Ascending aorta (tissue), 2 donors: ENCODE results near the gene QSOX2. TPM values are rescaled to one million over a fixed set of nuclear protein-coding genes. Genes with fewer than 3 reads are reported as not detected.

Experiments
- DNase-seq, 2 donors: peaks; one replicate each; pipeline ENCODE4 v3.0.0-alpha.2; 2019; ENCODE audit warnings: low spot score in 2 of 2
- H3K27ac ChIP-seq, 2 donors: fragments of 200-600 bp; sonication (generic); one replicate each; pipeline ENCODE4 v1.5.1; 2016 to 2017; ENCODE audit warnings: mild to moderate bottlenecking in 1 of 2
- H3K27me3 ChIP-seq: fragments of 200-600 bp; sonication (generic); one replicate; pipeline ENCODE4 v1.5.1; 2017
- H3K36me3 ChIP-seq, 2 donors: fragments of 200-600 bp; sonication (generic); one replicate each; pipeline ENCODE4 v1.5.1; 2016
- H3K4me1 ChIP-seq, 2 donors: fragments of 200-600 bp; sonication (generic); one replicate each; pipeline ENCODE4 v1.5.1; 2016 to 2017; ENCODE audit warnings: mild to moderate bottlenecking in 1 of 2
- H3K4me3 ChIP-seq, 2 donors: fragments of 200-600 bp; sonication (generic); one replicate each; pipeline ENCODE4 v1.5.1; 2016 to 2017; ENCODE audit warnings: mild to moderate bottlenecking in 1 of 2
- H3K9me3 ChIP-seq, 2 donors: fragments of 200-600 bp; sonication (generic); one replicate each; pipeline ENCODE4 v1.5.1; 2016
- CTCF ChIP-seq, 3 experiments: fragments of 200-600 bp in 2 of 3; fragments of 450-650 bp in 1 of 3; sonication (generic) in 2 of 3; IDR thresholded peaks; one replicate each; pipeline ENCODE4 v1.5.1; 2016 to 2019; ENCODE audit warnings: antibody characterized with exemption in 3 of 3, mild to moderate bottlenecking in 1 of 3, moderate library complexity in 1 of 3
- intact Hi-C: fragments of 100-400 bp; cut with DNase I; formaldehyde crosslinking; loops from one replicate; pipeline ENCODE4 v1.15.1; 2023
- total RNA-seq: library from RNA; depleted of rRNA; stranded (reverse); fragments of >200 nt; gene quantifications from one replicate; pipeline ENCODE4 v1.1.0, GENCODE V29; 2016

Gene QSOX2
- total RNA-seq, 1 donor from 2014 or later = 3.7 TPM

DNA sequence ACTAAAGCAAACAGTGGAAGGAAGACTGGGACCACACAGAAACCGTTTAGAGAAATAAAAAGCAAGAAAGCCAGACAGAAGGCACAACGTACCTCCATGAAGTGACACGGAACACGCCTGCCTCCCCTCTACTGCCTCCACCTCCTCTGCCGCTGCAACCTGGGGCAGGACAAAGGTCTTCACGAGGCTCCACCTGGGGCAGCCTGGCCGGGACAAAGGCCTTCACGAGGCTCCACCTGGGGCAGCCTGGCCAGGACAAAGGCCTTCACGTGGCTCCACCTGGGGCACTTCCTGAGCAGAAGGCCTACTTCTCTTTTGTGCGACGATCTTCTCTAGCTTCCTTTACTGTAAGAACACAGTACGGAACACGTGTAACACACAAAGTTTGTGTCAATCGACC lies 11.7 kb downstream of the QSOX2 start:
- intact Hi-C loops = no loop called here
- TF ChIP-seq CTCF (IDR thresholded peaks at IDR 0.05) = no peak
- no peak overlapping the region for H3K4me3 ChIP-seq
- no peaks in the 10 kb centered on the region for H3K27me3 ChIP-seq
- no peak overlapping the region for H3K27ac ChIP-seq
- H3K36me3 ChIP-seq = peaks cover 11 to 19% of the 10 kb centered on the region in 2 donors
- no peaks in the 10 kb centered on the region for H3K4me1 ChIP-seq
- no peaks in the 10 kb centered on the region for H3K9me3 ChIP-seq
- DNase-seq = no peak

DNA sequence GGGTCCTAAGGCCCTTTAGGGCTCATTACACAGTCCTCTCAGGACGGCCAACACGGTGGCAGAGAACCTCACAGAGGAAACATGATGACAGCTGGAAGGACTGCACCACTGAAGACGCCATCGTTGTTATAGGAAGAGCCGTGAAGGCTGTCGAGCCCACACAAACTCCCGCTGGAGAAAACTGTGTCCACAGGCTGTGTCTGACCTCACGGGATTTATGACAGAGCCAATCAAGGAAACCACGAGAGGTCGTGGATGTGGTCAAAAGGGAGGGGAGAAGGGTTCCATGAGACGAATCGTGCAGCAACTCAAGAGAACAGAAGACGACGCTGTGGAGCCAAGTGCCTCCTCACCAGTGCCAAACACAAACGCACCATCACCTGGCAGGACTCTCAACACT lies 12.2 kb downstream of the QSOX2 start:
- no peaks in the 10 kb centered on the region for H3K4me1 ChIP-seq
- no peak for DNase-seq
- intact Hi-C loops = no loop called here

DNA sequence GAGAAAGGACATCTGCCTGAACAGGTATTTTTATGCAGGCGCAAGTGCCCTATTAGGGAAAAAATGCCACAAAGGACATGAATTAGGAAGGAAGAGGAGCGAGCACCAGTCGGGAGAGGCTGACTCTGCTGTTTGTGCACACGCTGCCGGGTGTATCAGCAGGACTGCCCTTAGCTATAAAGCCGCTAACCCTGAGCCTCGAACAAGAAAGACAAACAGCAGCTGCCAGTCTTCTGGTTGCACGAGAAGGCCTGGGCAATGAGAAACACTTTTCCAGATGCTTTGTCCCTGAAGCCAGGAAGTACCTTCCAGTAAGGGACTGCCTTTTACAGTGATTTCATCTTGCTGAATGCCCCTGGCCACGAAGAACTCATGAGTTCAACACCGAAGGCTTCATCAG lies 12.6 kb downstream of the QSOX2 start:
- Histone ChIP-seq H3K9me3 (no peaks in the 10 kb centered on the region), H3K4me1 (no peaks in the 10 kb centered on the region), H3K27ac (no peak overlapping the region), H3K4me3 (no peak overlapping the region), H3K27me3 (no peaks in the 10 kb centered on the region), H3K36me3 (peaks cover 11 to 19% of the 10 kb centered on the region in 2 donors)
- no peak for TF ChIP-seq CTCF (IDR thresholded peaks at IDR 0.05)
- intact Hi-C loops = no loop called here
- DNase-seq = no peak

More for the DNA sequence above, 12.2 kb downstream of the QSOX2 start:
- Histone ChIP-seq H3K9me3 (no peaks in the 10 kb centered on the region), H3K27ac (no peak overlapping the region), H3K36me3 (peaks cover 11 to 19% of the 10 kb centered on the region in 2 donors), H3K27me3 (no peaks in the 10 kb centered on the region), H3K4me3 (no peak overlapping the region)
- TF ChIP-seq CTCF (IDR thresholded peaks at IDR 0.05) = no peak

DNA sequence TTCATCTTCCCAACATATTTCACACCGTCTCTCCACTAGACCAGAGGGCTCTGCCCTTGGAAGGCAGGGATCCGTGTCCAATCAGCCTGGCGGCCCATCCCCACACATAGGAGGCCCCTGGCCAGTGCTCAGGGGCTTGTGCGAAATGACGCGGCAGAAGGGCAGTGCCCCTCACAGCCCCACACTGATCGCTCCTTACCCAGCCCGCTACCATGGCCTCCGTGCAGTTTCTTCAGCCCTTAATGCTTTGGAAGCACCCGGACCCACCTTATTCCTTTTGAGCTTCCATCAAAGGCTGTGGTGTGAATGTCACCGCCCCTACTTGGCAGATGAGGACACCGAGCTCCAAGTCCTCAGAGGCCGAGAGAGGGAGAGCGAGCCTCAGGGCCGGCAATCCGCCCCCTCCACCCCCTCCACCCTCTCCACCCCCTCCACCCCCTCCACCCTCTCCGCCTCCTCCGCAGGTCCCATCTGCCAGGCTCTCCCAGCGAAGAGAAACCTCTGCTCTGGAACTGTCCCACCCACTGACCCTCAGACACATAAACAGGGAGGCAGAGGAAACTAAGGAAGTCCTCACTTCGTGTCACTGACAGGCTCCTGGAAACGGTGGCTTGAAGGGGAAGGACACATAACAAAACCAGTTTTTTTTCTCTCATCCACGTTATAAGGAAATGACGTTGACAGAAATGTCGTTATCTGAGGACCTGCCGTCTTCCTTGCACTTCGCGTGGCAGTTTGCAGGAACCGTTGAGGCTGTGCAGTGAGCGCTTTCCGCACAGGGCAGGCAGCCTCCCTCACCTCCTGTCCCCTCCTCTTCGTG lies 13.9 kb downstream of the QSOX2 start:
- Histone ChIP-seq H3K4me1 (no peaks in the 10 kb centered on the region), H3K9me3 (no peaks in the 10 kb centered on the region), H3K36me3 (peaks cover 10 to 16% of the 10 kb centered on the region in 2 donors), H3K27ac (no peak overlapping the region), H3K27me3 (no peaks in the 10 kb centered on the region), H3K4me3 (no peak overlapping the region)
- intact Hi-C loops = no loop called here
- no peak for DNase-seq
- TF ChIP-seq CTCF (IDR thresholded peaks at IDR 0.05) = no peak

GRCh38 chr9:136230773-136231172 lies 14.8 kb downstream of the QSOX2 start:
- intact Hi-C loops = no loop called here
- TF ChIP-seq CTCF (IDR thresholded peaks at IDR 0.05) = no peak
- DNase-seq = no peak
- Histone ChIP-seq H3K9me3 (no peaks in the 10 kb centered on the region), H3K4me3 (no peak overlapping the region), H3K27ac (no peak overlapping the region), H3K27me3 (no peaks in the 10 kb centered on the region), H3K36me3 (peaks cover 4 to 8% of the 10 kb centered on the region in 2 donors), H3K4me1 (no peaks in the 10 kb centered on the region)
